Hematopoietic multipotent progenitor cell treated with erythropoietin and hydrocortisone succinate and interleukin-3 and kit ligand, for 8 days (in vitro differentiated cells): ENCODE measurements around the gene ORC4.
"Not testable (repeated sequence)": the region's sequence is repeated elsewhere in the genome, so short reads cannot be mapped to it uniquely, and the experiment has no call there.

ENCODE experiments used
- DNase-seq: peaks from one replicate; pipeline ENCODE4 v3.0.0-alpha.2; 2015

The ORC4 gene

DNA sequence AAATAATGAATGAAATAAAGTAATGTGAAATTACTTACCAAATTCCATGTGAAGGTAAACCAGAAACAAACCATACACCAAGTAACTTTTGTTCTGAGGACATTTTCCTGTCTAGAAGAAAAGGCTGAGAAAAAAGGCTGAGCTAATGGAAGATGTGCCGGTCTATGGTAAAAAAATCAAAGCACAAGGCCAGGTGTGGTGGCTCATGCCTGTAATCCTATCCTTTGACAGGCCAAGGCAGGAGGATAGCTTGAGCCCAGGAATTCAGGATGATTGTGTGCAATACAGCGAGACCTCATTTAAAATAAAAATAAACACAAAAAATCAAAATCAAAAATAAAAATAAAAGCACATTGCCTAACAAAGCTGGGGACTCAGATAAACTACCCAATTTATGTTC is 6.7 kb downstream of the ORC4 start:
- no peak for DNase-seq

DNA sequence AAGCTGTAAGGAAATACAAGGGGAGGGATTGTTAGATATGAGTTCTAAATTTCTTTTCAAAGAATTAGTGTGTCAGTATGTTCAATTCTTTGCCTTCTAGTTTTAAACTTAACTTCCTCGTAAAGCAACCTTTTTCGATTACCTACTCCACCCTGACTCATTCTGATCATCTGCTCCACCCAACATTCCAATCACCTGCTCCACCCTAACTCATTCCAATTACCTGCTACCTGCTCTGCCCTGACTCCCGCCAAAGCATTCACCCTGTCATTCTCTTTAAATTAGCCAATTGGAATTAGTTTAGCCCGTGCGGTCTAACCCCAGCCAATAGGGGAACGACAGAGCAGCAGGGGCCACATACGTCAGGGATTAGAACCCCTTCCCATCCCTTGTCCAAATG is 12.1 kb downstream of the ORC4 start:
- DNase-seq = not testable (repeated sequence)

DNA sequence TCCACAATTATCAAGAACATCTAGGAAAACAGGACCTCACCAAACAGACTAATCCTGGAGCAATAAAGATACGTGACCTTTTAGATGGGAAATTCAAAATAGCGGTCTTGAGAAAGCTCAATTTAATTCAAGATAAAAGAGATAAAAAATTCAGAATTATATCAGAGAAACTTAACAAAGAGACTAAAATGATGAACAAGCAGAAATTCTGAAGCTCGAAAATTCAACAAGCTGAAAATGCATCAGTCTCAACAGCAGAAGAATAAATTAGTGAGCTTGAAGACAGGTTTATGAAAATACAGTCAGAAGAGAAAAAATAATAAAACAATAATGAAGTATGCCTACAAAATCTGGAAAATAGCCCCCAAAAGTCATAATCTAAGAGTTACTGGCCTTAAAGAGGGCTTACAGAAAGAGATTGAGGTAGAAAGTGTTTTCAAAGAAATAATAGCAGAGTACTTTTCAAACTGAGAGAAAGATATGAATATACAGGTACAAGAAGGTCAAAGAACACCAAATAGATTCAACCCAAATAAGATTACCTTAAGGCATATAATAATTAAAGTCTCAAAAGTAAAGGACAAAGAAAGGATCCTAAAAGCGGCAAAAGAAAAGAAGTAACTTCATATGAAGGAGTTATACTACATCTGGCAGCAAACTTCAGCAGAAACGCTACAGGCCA is 13.2 kb downstream of the ORC4 start:
- no peak for DNase-seq

DNA sequence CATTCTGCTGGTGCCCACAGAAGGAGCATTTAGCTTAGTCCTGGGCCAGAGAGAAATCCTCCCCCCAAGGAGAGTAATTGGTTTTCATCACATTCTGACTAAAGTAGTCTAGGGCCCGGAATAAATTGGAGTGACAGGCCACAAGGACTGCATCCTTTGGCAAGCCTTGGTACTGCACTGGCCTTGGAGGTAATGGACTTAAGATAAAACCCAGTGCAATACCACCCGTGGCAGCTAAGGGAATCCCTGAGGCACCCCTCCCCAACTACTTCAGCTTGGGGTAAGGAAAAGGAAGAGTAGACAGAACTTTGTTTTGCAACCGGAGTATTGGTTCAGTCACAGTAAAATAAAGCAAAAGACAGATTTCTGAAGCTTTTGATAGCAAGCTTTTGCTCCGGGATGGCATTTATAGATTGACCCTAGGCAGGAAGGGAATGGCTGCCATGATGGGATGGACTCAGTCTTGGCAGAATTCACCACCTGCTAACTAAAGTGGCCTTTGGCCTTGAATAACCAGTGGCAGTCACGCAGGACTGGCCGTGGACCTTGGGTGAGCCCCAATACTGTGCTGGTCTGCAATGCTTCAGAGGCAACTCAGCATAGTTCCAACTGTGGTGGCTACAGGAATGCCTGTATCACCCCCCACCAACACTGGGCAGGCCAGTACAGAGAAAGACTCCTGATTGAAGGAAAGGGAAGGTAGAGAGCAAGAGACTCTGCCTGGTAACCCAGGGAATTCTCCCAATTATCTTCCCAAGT is 14.1 kb downstream of the ORC4 start:
- DNase-seq = no peak

DNA sequence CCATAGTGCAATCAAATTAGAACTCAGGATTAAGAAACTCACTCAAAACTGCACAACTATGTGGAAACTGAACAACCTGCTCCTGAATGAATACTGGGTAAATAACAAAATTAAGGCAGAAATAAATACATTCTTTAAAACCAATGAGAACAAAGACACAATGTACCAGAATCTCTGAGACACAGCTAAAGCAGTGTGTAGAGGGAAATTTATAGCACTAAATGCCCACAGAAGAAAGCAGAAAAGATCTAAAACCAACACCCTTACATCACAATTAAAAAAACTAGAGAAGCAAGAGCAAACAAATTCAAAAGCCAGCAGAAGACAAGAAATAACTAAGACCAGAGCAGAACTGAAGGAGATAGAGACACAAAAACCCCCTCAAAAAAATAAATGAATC is 18.1 kb downstream of the ORC4 start:
- DNase-seq = not testable (repeated sequence)

DNA sequence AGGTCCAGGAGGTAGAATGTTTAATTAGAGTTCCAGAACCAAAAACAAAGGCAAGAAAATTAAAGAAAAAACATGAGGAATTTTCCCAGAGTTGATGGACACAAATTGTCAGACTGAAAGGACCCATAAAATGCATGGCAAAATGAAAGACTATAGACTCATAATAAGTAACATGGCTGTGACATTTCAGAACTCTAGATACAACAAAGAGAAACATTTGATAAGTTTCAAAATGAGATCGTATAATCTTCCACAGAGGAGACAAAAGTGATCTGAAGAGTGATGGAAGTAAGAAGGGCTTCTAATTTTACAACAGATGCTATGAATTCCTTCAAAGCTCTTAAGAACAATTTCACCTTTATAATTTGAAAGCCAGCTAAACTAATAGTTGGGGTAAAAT is 20.4 kb downstream of the ORC4 start:
- DNase-seq = no peak

DNA sequence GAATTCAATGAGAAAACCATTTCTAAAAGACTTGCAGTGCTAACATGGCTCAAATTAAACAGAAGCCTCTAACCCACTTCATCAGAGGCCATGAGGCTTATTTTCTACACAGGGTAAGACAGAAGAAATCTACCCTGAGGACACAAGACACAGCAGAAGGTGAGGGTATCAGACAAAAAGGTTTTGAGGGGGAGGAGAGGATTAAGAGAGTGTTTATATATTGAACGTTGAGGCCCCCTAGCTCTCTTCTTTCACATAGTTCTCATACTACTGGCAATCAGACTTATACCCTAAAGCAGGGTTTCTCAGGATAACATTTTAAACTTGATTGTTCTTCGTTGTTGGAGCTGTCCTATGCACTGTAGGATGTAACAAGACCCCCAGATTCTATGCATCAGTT is 21.4 kb downstream of the ORC4 start:
- no peak for DNase-seq

DNA sequence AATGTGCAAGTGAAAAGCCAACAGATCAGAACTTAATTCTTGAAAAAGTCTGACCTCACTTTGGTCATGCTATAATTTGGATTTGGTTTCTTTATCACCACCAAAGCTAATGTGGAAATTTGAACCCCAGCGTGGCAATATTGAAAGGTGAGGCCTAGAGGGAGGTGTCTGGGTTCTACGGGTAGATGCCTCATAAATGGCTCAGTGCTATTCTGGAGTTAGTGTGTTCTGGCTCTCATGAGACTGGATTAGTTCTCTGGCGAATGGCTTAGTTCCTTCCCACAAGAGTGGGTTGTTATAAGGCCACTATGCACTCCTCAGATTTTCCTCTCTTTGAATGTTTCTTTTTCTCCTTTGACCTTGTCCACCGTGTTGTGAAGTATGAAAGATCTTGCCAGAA is 22.3 kb downstream of the ORC4 start:
- DNase-seq = no peak

DNA sequence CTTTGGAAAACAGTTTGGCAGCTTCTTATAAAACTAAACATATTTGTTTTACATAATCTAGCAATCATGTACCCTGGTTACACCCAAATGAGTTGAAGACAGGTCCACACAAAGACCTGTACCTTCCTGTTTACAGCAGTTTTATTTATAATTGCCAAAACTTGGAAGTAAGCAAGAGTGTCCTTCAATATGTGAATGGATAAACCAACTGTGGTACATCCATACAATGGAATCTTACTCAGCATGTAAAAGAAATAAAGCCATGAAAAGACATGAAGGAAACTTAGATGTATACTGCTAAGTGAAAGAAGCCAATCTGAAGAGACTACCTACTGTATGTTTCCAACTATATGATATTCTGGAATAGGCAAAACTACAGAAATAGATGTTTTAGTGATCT is 23.7 kb downstream of the ORC4 start:
- DNase-seq = no peak

DNA sequence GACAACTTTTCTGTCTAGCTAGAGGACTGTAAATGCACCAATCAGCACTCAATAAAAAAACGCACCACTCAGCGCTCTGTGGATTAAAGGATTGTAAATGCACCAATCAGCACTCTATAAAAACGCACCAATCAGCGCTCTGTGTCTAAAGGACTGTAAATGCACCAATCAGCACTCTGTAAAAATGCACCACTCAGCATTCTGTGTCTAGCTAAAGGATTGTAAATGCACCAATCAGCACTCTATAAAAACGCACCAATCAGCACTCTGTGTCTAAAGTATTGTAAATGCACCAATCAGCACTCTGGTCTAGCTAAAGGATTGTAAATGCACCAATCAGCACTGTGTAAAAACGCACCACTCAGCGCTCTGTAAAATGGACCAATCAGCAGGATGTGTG is 25.6 kb downstream of the ORC4 start:
- DNase-seq = not testable (repeated sequence)

DNA sequence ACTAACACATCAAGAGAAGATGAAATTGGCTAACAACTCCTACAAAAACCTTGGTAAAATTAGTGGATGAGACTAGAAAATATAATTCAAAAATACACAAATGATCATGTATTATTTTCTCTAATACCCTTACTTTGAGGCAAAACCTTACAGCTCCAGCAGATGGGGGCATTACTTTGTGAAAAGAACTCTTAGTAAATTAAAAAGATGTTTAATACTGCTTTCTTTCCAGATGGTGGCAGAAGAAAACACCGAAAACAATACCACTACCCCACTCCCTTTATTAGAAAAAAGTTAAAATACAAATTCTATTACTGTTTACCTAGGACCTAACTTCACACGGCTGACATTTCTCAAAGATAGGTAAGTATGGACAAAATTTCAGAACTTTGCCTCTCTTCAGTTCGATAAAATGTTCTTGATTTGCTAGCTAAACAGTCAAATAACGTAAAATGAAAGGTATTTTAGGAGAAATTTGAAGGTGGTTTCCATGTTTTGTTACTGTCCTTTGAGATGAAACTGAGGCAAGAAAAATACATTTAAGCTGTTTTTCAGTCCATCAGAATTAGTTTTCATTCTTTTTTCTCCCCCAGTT is 30.6 kb downstream of the ORC4 start:
- peak; percentile 83 for DNase-seq

DNA sequence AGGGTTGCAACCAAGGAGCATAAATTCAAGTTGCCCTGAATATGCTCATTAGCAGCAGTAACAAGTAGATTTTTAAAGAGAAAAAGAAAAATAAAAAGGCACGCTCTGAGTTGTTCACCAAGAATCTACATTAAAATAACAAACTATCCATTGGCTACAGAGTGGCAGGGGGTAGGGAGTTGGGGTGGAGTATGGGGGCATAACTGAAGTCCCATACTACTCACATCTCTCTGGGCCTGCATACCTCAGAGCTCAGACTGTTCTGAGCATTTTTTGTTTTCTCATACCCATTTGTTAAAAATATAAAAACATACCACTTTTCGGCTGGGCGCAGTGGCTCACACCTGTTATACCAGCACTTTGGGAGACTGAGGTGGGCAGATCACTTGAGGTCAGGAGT is 31.4 kb downstream of the ORC4 start:
- DNase-seq = no peak

DNA sequence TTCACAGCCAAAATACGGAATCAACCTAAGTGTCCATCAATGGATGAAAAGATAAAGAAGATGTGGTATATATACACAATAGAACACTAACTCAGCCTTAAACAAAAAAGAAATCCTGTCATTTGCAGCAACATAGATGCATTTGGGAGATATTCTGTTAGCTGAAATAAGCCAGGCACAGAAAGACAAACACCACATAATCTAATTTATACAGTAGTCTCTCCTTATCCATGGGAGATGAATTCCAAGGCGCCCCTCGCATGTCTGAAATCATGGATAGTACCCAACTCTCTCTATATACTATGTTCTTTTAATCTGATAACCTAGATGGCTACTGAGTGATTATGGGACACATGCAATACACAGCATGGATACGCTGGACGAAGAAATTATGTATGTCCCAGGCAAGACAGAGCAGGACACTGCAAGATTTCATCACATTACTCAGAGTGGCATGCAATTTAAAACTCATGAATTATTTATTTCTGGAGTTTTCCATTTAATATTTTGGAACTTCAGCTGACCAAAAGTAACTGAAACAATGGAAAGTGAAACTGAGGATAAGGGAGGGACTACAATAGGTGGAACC is 39.5 kb downstream of the ORC4 start:
- no peak for DNase-seq

DNA sequence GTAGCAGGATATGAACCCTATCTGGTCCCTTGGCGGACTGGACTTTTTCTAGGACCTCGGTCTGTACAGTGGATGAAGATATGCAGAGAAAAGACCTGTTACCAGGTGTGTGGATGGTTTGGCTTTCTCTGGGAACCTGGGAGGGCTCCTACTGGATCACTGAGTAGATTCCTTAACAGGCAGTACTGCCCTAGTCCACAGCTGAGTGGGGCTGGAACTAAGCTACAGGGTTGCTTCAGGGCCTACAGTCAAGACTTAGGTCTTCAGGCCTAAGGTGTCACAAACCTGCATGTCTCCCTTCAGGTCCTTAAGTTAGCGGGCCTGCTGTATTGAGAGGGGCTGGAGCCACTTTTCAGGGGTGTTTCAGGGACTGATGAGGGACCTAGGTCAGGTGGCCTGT is 42.9 kb downstream of the ORC4 start:
- DNase-seq = no peak

DNA sequence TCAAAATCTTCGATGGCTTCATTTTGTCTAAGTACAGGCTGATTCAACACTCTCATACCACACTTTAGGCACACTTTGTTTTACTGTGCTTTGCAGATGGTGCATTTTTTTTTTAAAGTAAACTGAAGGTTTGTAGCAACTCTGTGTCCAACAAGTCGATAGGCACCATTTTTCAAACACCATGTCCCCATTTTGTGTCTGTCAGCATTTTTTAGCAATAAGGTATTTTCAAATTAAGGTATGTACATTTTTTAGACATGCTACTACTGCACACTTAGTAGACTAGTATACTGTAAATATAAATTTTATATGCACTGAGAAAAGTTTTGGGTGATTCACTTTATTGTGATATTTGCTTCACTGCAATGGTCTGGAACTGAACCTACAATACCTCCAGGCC is 44.4 kb downstream of the ORC4 start:
- DNase-seq = no peak

DNA sequence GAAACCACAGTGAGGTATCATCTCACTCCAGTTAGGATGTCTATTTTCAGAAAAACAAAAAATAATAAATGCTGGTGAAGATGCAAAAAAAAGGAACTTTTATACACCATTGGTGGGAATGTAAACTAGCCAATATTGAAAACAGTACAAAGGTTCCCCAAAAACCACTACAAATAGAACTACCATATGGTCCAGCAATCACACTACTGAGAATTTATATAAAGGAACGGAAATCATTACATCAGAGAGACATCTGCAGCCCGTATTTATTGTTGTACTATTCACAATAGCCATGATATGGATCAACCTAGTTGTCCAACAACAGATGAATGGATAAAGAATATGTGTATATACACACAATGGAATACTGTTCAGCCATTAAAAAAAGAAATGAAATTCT is 52.0 kb downstream of the ORC4 start:
- no peak for DNase-seq

DNA sequence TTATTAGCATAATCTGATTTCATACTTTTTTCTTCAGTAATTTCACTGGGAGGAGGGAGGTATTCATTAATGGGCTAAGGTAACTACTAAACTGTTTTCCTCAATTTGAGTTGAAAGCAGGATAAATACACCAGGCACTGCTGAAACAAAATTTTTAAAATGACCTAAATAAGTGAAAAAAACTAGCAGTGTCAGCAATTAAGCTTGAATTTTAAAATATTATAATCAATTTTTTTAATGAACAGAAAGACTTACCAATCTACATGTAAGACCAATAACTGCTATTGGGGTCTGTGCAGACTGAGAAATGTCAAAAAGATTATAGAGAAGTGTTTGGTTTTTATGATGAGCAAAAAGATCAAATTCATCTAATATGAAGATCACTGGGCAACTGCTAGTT is 68.4 kb downstream of the ORC4 start:
- no peak for DNase-seq

DNA sequence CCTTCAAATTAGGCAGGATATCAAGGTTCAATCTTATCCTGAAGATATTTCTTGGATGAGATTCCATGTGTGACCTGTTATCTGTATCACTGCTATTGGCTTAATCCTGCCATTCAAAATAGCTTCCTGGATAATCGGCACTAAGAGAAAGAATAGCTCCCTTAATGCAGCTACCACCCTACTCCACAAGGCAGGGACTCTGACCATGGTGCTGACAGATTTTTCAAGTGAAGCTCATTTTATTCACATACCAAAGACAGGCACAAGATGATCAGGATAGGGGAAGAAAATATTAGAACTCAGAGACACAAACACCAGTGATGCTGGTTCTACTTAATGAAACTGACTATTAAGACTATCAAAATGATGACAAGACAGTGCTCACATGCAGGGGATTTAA is 74.9 kb downstream of the ORC4 start:
- no peak for DNase-seq

DNA sequence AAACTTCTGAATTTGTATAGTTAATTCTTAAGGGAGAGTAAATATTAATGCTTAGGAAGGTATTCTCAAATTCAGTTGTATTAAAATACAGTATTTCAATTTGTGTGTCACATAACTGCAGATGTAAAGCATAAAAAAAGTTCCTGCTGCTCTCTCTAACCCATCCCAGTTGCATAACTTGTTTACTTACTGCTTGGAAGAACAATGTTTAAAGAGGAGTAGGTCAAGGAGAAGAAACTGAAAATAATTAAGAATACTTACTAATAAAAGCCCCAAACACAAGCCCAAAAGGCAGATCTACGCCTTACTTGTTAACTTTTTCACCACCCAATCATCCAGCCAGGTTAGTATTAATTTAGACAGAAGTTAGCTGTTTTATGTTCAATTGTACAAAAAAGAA is 81.2 kb downstream of the ORC4 start:
- no peak for DNase-seq

DNA sequence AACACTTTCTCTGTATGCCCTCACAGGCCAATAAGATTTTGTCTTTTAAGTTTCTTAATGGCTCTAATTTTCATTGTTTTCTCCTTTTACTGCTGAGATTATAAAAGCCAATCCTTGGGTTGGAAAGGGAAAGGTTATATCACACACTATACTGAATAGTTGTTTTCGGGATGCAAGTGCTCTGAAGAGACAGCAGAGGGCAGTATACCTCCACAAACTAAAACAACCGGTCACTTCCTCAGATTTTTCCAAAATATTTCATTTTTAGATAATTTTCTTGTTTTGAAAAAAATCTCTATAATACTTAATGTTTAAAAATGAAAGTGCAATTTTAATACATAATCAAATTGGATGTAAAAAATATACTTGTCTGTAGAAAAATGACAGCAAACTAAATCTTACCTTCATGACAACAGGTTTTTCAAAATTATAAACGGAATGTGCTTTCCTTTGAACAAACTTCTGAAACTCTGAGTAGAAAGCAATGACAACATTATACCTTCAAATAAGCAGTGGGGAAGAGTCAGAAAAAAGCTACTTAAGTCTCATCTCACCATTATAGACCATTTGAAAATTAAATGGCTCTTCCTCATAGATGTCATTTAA is 82.7 kb downstream of the ORC4 start:
- peak; percentile 56 for DNase-seq

DNA sequence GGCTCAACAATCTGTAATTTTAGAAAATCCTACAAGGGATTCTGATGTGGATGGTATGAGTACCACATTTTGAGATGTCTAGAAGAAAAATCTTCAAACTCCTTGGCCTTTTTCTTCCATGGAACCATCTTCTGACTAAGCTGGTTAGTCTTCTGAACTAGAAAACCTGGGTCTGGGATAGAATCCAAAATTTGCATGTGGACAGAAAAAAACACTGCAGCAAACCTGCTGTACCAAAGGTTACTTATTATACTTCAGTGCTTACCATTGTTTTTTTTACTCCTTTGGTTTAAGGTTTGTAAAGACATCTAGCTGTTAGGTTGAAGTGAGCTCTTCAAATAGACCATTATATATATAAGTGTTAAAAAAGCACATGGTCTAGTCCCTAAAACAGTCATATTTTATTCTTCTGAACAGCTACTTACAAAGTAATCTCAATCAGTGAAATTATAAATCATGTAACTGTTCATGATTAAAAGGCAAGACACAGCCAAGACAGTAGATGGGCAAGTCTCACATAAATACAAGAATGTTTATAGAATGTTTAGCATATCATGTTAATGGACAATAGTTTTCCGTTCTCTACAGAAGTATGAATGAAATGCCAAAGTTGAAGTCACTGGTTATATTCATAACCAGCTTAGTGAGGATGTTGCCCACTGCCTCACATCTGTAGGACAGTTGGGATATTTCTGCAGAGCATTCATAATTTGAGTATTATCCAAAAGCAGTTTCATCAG is 85.5 kb downstream of the ORC4 start:
- DNase-seq = no peak

DNA sequence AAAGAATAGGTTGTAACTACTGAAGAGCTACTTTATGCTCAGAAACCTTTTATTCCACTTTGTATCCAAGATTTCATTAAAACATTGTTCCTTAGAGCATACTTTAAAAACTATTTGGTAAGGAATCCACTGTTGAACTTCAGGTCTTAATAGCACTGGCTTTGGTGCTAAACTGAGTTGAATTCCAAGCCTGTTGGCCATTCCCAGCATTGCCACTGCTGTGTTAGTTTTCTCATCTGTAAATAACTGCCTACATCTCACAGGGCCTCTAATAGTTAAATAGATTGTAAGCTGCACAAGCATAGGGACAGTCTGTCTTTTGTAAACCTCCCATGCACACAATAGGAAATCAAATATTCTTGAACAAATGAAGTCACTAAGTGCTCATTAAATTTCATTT is 86.6 kb downstream of the ORC4 start:
- DNase-seq = no peak

DNA sequence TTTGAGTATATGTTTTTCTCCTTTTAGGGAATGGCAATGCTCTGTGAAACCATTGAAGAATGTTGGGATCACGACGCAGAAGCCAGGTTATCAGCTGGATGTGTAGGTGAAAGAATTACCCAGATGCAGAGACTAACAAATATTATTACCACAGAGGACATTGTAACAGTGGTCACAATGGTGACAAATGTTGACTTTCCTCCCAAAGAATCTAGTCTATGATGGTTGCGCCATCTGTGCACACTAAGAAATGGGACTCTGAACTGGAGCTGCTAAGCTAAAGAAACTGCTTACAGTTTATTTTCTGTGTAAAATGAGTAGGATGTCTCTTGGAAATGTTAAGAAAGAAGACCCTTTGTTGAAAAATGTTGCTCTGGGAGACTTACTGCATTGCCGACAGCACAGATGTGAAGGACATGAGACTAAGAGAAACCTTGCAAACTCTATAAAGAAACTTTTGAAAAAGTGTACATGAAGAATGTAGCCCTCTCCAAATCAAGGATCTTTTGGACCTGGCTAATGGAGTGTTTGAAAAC is 93.4 kb downstream of the ORC4 start:
- DNase-seq = no peak
